ENCODE data around the gene COL11A2.
A peak's percentile ranks its signal among the peaks of the same experiment; 100 is the strongest.

Gene COL11A2

GRCh38 chr6:33174784-33175183, 17.5 kb downstream of the COL11A2 start:
- Histone ChIP-seq H3K9ac (ENCODE audit: low read depth, low read length) (no peak overlapping the region), H4K20me1 (ENCODE audit: insufficient read depth, low read length) (no peaks in the 10 kb centered on the region), H3K4me1 (ENCODE audit: insufficient read depth, low read length) (no peaks in the 10 kb centered on the region), H3K9me3 (ENCODE audit: insufficient read depth, low read length, severe bottlenecking) (no peaks in the 10 kb centered on the region), H3K79me2 (ENCODE audit: insufficient read depth, low read length) (no peaks in the 10 kb centered on the region), H3K27me3 (ENCODE audit: insufficient read depth, low read length, poor library complexity) (no peaks in the 10 kb centered on the region), H3K36me3 (ENCODE audit: insufficient read depth, low read length) (no peaks in the 10 kb centered on the region), H3K4me2 (ENCODE audit: insufficient read depth, low read length) (no peak overlapping the region), H3K4me3 (ENCODE audit: low read depth in 1 of 2, low read length in 2 of 2) (no peak overlapping the region), H2AFZ (ENCODE audit: low read depth, low read length) (no peak overlapping the region), H3K27ac (ENCODE audit: low read length) (no peak overlapping the region)
- no peak for ATAC-seq (ENCODE audit: insufficient read depth, low read depth)
- DNase-seq: no peak
- TF ChIP-seq EZH2 (IDR thresholded peaks at IDR 0.05; ENCODE audit: borderline replicate concordance, low read depth, low read length, severe bottlenecking): no peak
- TF ChIP-seq CTCF (IDR thresholded peaks at IDR 0.05; ENCODE audit: borderline replicate concordance, extremely low read depth, low read length, poor library complexity, severe bottlenecking): no peak

- Histone ChIP-seq H3K9me3 (ENCODE audit: insufficient read depth, low read length, severe bottlenecking) (no peaks in the 10 kb centered on the region), H3K4me2 (ENCODE audit: insufficient read depth, low read length) (no peak overlapping the region), H3K9ac (ENCODE audit: low read depth, low read length) (no peak overlapping the region)
These were observed 18.6 kb downstream of the COL11A2 start for GRCh38 chr6:33173535-33174180.

GRCh38 chr6:33172688-33173534, 19.4 kb downstream of the COL11A2 start:
- Histone ChIP-seq H4K20me1 (ENCODE audit: insufficient read depth, low read length) (no peaks in the 10 kb centered on the region), H3K27ac (ENCODE audit: low read length) (no peak overlapping the region), H3K36me3 (ENCODE audit: insufficient read depth, low read length) (no peaks in the 10 kb centered on the region), H3K79me2 (ENCODE audit: insufficient read depth, low read length) (no peaks in the 10 kb centered on the region), H2AFZ (ENCODE audit: low read depth, low read length) (no peak overlapping the region), H3K27me3 (ENCODE audit: insufficient read depth, low read length, poor library complexity) (no peaks in the 10 kb centered on the region), H3K4me1 (ENCODE audit: insufficient read depth, low read length) (no peaks in the 10 kb centered on the region), H3K9ac (ENCODE audit: low read depth, low read length) (no peak overlapping the region), H3K9me3 (ENCODE audit: insufficient read depth, low read length, severe bottlenecking) (no peaks in the 10 kb centered on the region), H3K4me3 (ENCODE audit: low read depth in 1 of 2, low read length in 2 of 2) (no peak overlapping the region), H3K4me2 (ENCODE audit: insufficient read depth, low read length) (no peak overlapping the region)
- no peak for ATAC-seq (ENCODE audit: insufficient read depth, low read depth)
- TF ChIP-seq EZH2 (IDR thresholded peaks at IDR 0.05; ENCODE audit: borderline replicate concordance, low read depth, low read length, severe bottlenecking) (no peak), CTCF (IDR thresholded peaks at IDR 0.05; ENCODE audit: borderline replicate concordance, extremely low read depth, low read length, poor library complexity, severe bottlenecking) (peak; percentile 57)
- DNase-seq: no peak

More at GRCh38 chr6:33173535-33174180, 18.6 kb downstream of the COL11A2 start:
- Histone ChIP-seq H3K4me3 (ENCODE audit: low read depth in 1 of 2, low read length in 2 of 2) (no peak overlapping the region), H2AFZ (ENCODE audit: low read depth, low read length) (no peak overlapping the region), H3K27me3 (ENCODE audit: insufficient read depth, low read length, poor library complexity) (no peaks in the 10 kb centered on the region), H3K36me3 (ENCODE audit: insufficient read depth, low read length) (no peaks in the 10 kb centered on the region), H4K20me1 (ENCODE audit: insufficient read depth, low read length) (no peaks in the 10 kb centered on the region), H3K4me1 (ENCODE audit: insufficient read depth, low read length) (no peaks in the 10 kb centered on the region), H3K79me2 (ENCODE audit: insufficient read depth, low read length) (no peaks in the 10 kb centered on the region), H3K27ac (ENCODE audit: low read length) (no peak overlapping the region)
- no peak for ATAC-seq (ENCODE audit: insufficient read depth, low read depth)
- TF ChIP-seq EZH2 (IDR thresholded peaks at IDR 0.05; ENCODE audit: borderline replicate concordance, low read depth, low read length, severe bottlenecking): no peak
- no peak for DNase-seq

Measured in DND-41 (cell line).